Stimulated activated CD8-positive, alpha-beta memory T cell treated with anti-CD3 and anti-CD28 coated beads, Interleukin-4, amount 100 ng/mL, for 4 hours (primary cell): ENCODE measurements around the gene BPIFB2.

ENCODE experiments used
- DNase-seq, 2 donors: peaks; one replicate each; pipeline ENCODE4 v3.0.0-alpha.2; 2020; ENCODE audit warnings: low read depth in 2 of 2, low spot score in 1 of 2

The BPIFB2 gene

DNA sequence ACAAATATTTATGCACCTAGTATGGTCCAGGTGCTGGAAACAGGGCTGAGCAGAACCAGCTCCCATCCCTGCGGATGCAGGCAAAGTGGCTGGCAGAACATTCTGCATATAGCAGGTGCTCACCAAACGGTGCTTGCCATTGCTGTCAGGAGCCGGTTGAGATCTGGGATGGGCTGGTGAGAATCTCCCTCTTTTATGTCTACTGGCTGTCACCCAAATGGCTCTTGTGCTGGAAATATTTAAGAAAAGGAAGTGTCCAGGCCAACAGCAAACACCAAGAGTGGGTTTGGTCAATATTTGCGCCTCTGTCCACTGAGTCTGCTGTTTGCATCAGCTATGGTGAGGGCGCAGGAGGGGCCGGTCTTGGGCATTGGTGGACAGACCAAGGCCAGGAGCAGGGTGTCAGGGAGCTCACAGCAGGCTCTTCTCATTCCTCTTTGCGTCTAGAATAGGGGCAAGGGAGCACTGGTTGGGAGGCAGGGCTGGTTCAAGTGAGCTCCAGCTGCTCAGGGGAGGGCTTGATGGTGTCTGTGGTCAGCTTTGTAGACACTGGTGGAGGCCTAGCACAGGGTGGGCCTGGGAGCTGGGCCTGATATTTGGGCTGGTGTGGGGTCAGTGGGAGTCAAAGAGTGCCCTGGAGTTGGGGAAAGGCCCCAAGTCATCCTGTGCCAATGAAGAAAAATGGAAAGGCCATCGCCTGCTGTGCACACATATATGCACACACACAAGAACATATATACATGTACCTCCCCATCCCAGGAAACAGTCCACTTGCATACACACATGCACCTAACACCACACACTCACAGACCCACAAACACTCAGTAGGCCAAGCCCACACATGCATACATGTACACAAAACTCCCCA is 1.4 kb upstream of the BPIFB2 start:
- no peak for DNase-seq

DNA sequence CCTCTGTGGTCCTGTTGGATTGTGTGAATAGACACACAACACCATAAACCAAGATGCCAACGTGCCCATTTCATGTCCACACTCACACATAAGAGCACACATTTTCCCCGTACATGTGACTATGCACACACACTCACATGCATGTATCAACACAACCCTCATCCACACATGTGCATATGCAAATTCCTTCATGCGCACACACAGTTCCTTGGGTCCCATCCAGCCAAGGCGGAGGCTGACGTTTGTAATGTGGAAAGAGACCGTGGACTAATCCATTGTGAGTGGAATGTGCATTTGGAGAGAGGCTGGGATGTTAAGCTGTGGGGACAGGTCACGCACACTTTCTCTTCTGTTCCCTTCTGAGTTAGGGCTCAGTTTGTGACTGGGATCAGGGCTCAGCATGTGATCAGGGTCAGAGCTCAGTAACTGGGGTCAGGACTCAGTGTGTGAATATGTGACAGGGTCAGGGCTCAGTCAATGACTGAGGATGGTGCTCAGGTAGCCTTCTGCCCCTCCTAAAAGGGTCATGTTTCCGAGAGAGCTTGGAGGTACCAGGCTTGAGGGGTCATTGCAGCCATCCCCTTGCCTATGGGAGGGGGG is 628 bp upstream of the BPIFB2 start:
- DNase-seq = no peak

DNA sequence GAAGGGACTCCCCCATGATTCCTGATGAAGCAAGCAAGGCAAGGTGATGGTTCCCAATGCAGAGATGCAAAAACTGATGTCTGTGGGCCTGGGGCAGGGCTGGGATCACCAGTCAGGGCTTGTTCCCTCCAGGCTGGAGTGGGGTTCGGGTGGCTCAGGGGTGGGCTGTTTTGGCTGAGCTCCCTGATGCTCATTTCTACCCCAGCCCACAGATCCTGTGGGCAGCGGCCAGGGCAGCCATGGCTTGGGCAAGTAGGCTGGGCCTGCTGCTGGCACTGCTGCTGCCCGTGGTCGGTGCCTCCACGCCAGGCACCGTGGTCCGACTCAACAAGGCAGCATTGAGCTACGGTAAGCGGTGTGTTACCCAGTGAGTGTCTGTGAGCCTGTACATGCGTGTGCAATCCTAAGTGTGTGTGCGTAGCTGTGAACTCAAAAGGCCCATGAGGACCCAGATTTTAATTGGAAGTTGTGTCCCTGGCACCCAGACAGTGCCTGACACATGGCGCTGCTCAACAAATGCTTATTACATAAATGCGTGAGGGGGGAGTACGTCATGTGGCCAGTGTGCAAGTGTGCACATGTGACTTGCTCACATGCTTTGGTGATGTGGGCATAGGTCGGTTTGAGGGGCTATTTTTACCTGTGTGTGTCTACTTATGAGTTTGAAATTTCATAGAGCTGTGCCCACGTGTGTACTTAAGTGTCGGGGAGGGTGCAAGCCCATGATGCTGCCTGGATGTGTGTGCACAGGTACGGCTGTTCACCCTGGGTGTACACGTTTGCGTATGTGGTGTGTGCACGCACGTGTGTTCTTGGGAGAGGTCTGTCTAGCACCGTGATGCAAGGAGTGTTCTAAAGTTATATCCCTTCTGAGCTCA is 1.1 kb downstream of the BPIFB2 start:
- DNase-seq = no peak

DNA sequence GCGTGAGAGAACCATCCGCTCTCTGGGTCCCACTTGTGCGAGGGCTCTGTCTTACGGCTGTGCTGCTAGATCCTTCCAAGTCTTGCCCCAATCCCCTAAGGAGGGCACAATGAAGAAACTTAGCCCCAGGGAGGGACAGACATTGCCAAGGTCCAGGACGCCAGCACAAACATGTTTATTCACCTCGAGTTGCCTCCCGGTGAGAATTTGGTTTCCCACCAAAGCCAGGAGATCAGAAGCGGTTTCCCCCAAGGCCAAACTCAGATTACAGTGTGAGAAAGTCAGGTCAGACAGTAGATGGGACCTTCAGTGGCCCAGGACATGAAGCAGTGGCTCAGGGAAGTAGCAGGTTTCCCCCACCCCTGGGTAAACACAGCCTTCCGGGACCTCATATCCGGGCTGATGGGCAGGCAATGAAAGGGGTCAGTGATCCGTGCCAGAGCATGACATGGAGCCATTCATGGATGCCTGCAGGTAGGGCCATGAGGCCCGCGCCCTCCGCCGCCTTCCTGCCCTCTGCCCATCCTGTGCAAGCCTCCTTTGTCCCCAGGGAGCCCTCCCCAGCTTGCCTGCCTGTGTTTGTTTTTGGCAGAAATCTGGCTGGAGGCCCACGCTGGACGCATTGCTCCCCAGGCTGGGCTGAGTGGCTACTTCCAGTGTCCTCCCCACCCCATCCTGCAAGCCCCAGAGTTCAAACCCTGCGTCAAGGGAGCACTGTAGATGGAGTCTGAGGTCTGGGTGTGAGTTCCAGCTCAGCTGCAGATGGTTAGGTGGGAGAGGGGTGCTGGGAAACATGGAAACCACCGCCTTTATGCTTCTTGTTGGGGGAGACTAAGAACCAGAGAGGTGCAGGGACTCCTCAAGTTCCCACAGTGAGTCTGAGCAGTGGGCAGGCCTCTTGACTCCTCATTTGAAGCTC is 2.0 kb downstream of the BPIFB2 start:
- DNase-seq = no peak

DNA sequence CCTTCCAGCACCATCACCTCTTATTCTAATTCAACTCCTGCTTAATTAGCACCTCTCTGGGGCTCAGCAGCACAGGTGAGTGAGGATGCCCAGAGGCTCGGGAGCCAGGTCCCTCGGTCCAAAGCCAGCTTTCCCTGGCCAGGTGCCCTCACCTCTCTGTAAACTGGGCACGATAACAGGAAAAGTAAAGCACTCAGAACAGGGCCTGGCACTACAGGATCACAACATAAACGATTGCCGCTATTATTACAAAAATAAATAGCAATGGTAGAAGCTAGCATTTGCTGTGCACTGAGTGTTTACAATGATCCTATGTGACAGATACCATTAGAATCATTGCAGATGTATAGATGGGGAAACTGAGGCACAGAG is 2.6 kb downstream of the BPIFB2 start:
- no peak for DNase-seq

DNA sequence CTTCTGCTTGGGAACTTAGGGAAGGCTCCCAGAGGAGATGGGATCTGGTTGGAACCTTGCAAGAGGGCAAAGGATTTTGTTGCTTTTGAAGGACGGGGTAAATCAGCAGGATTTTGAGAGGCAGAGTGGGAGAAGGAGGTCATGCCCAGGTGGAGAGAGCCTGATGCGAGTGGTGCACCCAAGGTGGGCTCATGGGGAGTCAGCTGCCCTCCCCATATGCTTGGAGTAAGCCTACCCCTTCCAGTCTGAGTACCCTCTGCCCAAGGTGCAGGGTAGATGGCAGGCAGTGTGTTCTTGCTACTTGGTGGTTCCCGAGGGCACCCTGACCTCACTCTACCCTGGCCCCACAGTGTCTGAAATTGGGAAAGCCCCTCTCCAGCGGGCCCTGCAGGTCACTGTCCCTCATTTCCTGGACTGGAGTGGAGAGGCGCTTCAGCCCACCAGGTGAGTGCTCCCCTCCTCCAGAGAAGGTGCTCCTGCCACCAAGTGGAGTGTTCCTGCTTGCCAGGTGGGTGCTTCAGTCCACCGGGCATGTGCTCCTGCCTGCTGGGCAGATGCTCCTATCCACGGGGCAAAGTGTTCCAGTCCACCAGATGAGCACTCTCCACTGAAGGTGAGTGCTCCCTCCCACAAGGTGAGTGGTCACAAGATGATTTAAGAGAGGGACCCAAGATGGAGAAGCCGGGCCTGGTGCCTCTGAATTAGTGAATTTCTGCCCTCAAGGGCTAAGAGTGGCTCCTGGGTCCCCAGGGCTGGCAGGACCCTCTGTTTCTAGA is 3.4 kb downstream of the BPIFB2 start:
- no peak for DNase-seq

DNA sequence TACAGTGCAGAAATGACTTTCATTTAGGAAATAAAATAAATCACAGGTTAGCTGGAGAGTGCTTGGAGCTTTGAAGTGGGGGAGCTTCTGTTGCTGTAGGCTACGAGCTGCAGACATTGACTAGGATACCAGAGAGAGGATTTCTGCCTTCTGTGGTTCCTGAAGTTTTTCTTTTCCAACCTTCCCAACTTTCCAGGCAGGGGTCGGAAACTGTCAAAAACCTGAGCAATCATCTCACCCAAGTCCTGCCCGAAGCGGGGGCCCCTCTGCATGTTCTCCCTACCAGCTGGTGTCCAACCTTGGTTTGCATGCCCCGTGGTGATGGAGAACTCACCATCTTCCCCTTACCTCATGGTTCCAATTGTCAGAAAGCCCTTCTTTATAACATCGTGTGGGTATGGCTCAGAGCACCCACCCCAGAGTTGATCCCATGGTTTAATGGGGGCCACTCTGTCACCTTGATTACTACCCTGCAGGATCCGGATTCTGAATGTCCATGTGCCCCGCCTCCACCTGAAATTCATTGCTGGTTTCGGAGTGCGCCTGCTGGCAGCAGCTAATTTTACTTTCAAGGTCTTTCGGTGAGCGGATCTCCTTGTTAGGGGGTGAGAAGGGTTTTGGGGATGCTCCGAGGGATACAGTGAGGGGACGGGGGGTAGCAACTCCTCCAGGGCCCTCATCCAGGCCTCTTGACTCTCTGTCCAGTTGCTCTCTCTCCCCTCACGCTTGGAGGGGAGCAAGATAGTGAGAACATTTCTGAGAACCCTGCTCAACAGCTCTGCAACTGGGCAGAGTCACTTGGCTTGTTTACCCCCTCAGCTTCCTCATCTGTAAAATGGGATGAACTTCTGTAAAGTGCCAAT is 5.1 kb downstream of the BPIFB2 start:
- DNase-seq = no peak

DNA sequence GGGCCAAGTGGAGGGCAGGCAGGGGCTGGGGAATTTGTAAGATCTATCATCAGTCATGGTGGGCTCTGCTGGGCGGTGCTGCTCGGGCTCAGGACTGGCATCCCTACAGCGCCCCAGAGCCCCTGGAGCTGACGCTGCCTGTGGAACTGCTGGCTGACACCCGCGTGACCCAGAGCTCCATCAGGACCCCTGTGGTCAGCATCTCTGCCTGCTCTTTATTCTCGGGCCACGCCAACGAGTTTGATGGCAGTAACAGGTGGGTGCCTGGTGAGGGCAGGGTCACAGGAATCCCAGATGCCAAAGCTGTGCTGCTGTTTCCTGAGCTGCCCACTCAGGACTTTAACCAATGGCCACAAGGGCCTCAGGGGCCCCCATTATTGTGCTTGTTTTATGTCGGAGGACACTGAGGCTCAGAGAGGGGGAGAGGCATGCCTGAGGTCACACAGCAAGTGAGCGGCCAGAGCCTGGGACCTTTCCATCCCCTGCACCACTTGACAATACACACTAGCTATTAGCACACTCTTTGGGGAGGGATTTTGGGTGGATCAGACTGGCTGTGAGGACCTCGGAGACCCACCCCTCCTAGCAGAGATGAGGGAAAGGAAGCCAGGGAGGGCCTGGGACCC is 6.3 kb downstream of the BPIFB2 start:
- no peak for DNase-seq

DNA sequence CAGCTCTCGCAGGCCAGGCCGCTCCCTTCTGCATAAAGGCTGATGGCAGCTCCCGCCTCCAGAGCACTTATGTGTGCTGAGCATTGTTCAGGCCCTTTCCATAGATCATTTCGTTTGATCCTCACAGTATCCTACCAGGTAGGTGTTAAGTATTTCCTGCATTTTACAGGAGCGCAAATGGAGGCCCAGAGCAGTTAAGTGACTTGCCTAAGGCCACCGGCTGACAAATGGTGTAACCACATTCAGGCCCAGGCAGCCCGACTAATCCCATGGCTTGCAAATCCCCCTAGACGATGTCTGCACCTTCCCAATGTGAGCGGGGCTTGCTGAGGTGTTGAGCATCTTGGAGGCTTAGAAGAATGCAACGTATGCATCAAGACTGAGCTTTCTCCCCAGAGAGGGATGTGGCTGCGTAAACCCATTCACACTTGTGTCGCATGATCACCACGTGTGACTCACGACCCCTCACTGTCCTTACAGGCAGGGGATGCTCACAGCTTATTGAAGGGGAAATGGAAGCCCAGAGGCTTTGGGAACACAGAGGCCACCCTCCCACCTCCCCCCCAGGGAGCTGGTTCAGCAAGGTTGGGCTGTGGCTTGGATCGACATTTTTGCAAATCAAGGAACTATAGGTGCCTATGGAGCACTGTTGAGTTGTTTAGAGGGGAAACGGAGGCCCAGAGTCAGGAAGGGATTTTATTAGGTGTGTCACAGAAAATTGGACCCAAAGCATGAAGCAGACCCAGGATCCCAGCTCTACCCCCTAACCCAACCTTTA is 7.0 kb downstream of the BPIFB2 start:
- DNase-seq = no peak

DNA sequence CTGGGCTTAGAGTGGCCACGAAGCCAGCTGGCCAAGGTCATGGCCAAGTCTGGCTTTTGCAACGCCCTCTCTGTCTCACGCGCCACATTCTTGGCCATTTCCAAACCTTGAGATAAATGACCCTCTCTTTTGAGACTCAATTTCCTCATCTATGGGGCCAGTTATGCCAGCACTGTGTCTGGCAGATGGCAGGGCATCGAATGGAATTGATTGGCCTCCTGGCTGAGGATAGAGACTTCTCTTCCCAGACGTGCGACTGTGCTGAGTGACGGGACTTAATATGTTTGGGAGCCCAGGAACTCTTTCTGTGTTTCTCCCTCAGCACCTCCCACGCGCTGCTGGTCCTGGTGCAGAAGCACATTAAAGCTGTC is 7.6 kb downstream of the BPIFB2 start:
- DNase-seq = no peak

DNA sequence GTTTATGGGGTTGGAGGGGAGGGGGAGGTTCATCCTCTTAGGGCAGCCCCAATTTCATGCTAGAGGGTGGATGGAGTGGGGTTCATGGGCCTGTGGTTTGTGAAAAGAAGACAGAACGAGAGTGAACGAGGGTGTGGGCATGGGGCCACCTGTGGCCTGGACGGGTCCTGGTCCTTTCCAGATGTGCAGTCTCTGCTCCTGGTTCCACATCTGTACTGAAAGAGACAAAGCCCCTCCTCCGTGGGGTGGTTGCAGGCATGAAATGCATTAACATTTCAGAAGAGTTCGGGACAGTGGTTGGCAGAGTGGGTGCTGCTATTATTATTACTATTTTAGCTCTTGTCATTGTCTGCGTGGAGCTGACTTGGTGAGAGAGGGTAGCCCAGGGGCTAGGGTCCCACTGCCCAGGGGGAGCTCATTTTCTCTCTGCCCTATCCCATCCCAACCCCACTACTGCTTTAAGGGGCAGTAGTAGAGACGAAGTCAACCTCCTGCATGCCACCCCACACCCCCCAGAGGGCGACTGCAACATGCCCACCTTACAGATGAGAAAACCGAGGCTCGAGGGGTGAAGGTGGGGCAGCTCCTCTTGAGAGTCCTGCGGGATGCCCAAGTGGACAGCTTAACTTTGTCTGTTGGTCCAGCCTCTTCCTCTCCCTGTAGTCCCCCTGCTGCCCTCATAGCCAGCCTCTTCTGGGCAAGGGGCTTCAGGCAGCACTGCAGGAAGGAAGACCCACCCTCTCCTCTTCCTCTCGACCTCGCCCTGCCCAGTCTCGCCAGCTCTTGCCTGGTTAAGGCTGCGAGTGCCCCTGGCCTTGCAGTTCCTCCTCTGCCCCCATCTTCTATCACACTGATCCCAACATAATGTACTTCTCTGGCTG is 8.4 kb downstream of the BPIFB2 start:
- DNase-seq = no peak

DNA sequence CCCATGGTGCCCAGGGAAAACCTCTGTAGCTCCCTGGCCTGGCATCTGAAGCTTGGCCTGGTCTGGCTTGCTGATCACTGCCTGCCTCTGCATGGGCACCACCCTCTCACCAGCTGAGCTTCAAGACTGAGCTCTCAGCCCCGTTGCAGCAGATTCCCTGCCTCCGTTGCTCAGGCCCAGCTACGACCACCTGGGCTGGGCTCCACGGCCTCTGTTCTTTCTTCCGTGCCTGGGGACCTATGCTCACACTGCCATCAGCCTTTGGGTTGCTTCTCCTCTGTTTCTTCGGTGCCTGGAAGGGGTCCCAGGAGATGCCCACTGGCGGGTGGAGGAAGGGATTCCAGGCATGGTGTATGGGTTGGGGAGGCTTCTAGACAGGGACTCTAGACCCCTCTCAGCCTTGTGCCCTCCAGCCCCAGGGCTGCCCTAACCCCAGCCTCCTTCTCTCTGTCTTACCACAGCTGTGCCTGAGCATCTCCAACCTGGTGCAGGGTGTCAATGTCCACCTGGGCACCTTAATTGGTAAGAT is 9.1 kb downstream of the BPIFB2 start:
- DNase-seq = no peak

DNA sequence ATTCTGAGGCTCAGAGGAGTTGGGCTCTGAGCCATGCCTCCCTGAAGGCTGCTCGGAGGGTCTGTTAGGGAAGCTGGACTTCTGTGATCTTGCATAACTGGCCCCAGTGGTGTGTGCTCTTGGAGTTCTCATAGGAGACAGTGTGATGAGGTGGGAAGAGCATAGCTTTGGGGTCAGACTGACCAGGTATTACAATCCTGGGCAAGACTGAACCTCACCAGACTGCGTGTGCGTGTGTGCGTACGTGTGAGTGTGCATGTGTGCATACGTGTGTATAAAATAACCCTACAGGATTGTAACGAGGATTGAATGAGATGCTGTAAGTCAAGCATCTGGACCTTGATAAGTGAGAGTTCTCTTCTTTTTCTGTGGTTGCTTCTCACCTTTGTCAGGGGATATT is 10.0 kb downstream of the BPIFB2 start:
- no peak for DNase-seq

DNA sequence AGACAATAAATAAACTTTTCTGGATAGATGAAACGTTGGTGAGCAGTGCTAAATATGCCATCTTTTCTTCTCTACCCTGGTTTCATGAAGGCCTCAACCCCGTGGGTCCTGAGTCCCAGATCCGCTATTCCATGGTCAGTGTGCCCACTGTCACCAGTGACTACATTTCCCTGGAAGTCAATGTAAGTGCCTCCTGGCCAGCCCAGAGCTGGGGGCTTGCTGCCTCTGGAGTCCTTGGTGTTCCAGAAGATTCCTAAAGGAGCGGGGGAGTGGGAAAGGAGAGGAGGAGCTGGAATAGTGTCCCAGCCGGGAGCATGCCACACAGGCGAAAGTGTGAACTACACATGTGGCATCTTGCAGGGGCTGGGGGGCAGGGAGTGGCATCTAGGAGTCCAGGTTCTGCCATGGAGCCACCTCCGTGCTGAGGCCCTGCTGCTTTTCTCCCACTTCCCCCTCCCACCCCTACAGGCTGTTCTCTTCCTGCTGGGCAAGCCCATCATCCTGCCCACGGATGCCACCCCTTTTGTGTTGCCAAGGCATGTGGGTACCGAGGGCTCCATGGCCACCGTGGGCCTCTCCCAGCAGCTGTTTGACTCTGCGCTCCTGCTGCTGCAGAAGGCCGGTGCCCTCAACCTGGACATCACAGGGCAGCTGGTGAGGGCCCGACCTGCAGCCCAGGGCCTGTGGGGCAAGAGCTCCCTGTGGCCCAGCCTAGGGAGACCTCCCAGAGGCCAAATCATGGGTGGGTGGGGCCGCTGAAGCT is 10.8 kb downstream of the BPIFB2 start:
- no peak for DNase-seq

DNA sequence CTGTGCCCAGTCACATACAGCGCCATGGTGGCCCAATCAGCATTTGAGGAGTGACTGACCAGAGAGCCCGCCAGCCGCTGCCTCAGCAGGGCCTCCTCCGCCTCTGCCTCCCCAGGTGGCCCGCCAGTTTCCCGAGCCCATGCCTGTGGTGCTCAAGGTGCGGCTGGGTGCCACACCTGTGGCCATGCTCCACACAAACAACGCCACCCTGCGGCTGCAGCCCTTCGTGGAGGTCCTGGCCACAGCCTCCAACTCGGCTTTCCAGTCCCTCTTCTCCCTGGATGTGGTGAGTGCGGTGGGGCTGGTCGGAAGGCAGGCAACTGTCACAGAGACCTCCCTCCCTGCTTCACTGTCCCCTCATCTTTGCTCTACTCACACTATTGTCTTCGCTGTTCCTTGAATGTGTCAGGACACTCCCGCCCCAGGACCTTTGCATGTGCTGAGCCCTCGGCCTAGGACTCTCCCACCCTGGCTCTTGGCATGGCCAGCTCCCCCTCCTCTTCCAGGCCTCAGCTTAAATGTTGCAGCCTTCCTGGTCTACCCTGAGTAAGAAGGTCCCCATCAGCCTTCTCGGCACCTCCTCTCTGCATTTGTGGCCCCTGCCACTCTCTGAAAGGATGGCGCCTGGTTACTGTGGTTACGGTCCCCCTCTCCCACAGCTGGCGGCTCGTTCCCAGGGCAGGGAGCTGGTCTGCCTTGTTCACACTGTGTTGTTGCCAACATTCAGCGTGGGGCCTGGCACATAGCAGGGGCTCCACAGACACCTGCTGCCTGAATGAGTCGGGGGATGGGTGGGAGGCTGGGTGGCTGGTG is 12.2 kb downstream of the BPIFB2 start:
- DNase-seq = no peak
